Cardiac muscle cell (in vitro differentiated cells and primary cell): ENCODE results near the gene ASCC1. TPM values are rescaled to one million over a fixed set of nuclear protein-coding genes. Genes with fewer than 3 reads are reported as not detected.
"Not testable (repeated sequence)": the region's sequence is repeated elsewhere in the genome, so short reads cannot be mapped to it uniquely, and the experiment has no call there.

ENCODE experiments used
- DNase-seq, 2 donors: peaks; one replicate each; pipeline versions ENCODE4 v3.0.0 to v3.0.0-alpha.2; 2010 to 2017; ENCODE audit warnings: low read depth in 1 of 2, low spot score in 1 of 2
- H3K27ac ChIP-seq: fragments of 200-600 bp; sonication (generic); 2 replicates; pipeline ENCODE4 v1.5.1; 2016
- H3K27me3 ChIP-seq: fragments of 200-600 bp; sonication (generic); 2 replicates; pipeline ENCODE4 v1.6.0; 2016; ENCODE audit warnings: control low read depth
- H3K36me3 ChIP-seq: fragments of 200-600 bp; sonication (generic); 2 replicates; pipeline ENCODE4 v1.5.1; 2016; ENCODE audit warnings: control low read depth
- H3K4me1 ChIP-seq: fragments of 200-600 bp; sonication (generic); 2 replicates; pipeline ENCODE4 v1.8.1; 2017; ENCODE audit warnings: low read depth, mild to moderate bottlenecking, mixed run types
- H3K4me3 ChIP-seq: fragments of 200-600 bp; sonication (generic); 2 replicates; pipeline ENCODE4 v1.5.1; 2016; ENCODE audit warnings: mild to moderate bottlenecking
- H3K9me3 ChIP-seq: fragments of 200-600 bp; sonication (generic); 2 replicates; pipeline ENCODE4 v1.5.1; 2017; ENCODE audit warnings: low read depth, mild to moderate bottlenecking, control low read depth
- polyA plus RNA-seq: library from polyadenylated mRNA; unstranded; fragments of >200 nt; fragmentation: Nextera tagmentation; extraction: Ambion mirVana; gene quantifications from 2 replicates; pipeline ENCODE4 v1.2.1, GENCODE V29; 2016
- total RNA-seq: library from RNA; depleted of rRNA; stranded (reverse); fragments of >200 nt; gene quantifications from 2 replicates; pipeline ENCODE4 v1.2.3, GENCODE V29; 2016
- TF ChIP-seq, protein P1 (sequence below): IDR thresholded peaks from 2 replicates; pipeline ENCODE4 v1.5.1; 2012; ENCODE audit warnings: low read depth, mild to moderate bottlenecking, low read length

The ASCC1 gene
- total and polyA plus RNA-seq, 2 experiments from 2014 or later, result 41.3 to 58.4 TPM

DNA sequence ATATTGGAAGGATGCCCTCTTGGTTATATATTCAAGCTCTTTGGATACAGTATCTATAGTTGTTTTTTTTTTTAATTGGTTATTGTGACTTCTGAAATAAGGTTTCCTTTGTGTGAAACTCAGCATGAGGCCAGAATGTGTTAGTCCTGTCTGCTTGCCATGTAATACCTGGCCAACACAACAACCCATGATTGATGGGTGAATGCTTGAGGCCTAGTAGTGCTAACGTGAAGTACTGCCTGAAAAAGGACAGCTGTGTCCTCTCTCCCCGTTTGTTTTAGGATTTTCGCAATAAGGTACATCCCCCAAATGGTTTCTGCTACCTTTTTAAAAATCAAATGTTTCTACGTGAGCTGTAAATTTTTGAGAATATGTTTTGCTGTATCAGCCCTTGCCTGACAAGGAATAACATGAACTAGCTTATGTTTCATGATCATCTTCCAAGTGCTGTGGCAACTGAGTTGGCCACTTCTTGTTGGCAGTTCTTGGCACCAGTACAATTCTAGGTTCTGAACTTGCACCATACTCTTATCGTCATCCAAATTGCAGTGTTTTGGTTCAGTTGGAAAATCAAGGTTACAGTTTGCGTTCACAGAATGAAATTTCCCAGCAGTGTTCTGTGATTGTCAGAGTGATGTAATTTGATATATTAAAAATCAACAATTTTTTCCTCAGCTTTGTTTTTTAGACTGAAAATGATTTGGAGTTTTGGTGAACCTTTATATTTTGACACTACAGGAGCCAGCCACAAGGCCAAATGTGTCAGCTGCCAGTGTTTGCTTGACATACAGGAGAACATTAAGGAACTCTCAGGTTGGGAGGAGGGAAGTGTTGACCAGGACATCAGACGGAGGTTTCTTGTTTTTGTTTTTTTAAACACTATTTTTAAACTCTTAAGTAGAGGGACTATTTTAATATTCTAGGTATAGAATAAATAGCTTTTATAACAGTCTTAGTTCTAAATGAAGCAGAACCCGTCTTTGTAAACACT, 13.5 kb upstream of the ASCC1 start:
- Histone ChIP-seq H3K4me3 (no peak overlapping the region), H3K27ac (peak overlapping the region; percentile 38), H3K36me3 (peaks cover 23% of the 10 kb centered on the region), H3K4me1 (peaks cover 15% of the 10 kb centered on the region), H3K9me3 (no peaks in the 10 kb centered on the region), H3K27me3 (no peaks in the 10 kb centered on the region)
- TF ChIP-seq, protein P1, sequence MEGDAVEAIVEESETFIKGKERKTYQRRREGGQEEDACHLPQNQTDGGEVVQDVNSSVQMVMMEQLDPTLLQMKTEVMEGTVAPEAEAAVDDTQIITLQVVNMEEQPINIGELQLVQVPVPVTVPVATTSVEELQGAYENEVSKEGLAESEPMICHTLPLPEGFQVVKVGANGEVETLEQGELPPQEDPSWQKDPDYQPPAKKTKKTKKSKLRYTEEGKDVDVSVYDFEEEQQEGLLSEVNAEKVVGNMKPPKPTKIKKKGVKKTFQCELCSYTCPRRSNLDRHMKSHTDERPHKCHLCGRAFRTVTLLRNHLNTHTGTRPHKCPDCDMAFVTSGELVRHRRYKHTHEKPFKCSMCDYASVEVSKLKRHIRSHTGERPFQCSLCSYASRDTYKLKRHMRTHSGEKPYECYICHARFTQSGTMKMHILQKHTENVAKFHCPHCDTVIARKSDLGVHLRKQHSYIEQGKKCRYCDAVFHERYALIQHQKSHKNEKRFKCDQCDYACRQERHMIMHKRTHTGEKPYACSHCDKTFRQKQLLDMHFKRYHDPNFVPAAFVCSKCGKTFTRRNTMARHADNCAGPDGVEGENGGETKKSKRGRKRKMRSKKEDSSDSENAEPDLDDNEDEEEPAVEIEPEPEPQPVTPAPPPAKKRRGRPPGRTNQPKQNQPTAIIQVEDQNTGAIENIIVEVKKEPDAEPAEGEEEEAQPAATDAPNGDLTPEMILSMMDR, result no peak
- peak in 1 of 2 donors; percentile 78 for DNase-seq

DNA sequence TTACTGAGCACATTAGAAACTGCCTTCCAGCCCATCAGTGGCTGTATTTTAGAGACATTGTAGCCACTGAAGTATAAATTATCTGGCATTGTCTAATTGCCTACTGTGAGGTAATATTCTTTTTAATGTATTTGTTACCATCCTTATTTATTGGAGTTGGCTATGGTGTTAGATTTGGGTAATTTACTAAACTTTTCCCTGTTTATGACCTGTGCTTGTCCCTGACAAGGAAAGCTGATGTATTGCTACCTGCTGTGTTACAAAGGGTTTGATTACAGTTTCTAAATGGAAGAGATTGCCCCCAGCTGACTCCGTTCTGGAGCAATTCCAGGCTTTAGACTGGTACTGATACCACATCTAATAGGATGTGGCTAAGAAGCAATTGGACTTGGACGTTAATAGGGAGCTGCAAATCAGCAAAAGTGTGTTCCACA, 12.3 kb upstream of the ASCC1 start:
- DNase-seq, result no peak
- Histone ChIP-seq H3K36me3 (peaks cover 14% of the 10 kb centered on the region), H3K4me1 (peaks cover 15% of the 10 kb centered on the region), H3K4me3 (no peak overlapping the region), H3K27ac (peak overlapping the region; percentile 71), H3K9me3 (no peaks in the 10 kb centered on the region), H3K27me3 (no peaks in the 10 kb centered on the region)
- TF ChIP-seq, protein P1, result no peak

DNA sequence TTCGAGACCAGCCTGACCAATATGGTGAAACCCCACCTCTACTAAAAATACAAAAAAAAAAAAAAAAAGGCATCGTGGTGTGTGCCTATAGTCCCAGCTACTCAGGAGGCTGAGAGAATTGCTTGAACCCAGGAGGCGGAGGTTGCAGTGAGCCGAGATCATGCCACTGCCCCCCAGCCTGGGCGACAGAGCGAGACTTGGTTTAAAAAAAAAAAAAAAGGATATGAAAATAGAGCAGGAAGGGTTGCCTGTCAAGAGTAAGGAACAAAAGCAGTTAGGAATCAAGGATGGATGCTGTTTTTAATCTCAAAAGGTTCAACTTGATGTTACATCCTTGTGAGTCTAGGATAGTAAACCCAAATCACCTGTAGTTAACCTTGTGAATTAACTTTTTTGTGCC, 11.8 kb upstream of the ASCC1 start:
- TF ChIP-seq, protein P1, result no peak
- H3K27ac ChIP-seq, result peak overlapping the region; percentile 71
- no peaks in the 10 kb centered on the region for H3K9me3 ChIP-seq
- H3K4me1 ChIP-seq, result peaks cover 15% of the 10 kb centered on the region
- peaks cover 9% of the 10 kb centered on the region for H3K36me3 ChIP-seq
- DNase-seq, result no peak
- no peak overlapping the region for H3K4me3 ChIP-seq
- no peaks in the 10 kb centered on the region for H3K27me3 ChIP-seq

DNA sequence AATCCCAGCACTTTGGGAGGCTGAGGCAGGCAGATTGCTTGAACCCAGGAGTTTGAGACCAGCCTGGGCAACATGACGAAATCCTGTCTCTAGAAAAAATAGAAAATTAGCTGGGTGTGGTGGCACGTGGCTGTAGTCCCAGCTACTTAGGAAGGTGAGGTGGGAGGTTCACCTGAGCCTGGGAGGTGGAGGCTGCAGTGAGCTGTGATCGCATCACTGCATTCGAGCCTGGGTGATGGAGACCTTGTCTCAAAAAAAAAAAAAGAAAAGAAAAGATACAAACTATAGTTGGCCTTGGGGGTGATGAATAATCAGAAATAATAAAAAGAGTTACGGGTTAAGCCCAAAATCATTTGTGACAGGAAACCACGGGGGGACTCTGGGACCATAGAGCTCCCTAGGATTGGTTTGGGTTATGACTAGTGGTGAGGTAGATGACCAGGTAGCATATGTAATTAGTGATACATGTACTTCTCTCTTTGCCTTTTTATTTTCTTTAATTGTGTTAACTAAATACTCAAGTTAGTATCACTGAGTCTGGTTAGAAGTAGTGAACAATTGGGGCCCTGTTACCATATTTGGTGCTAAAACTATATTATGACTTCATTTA, 10.4 kb upstream of the ASCC1 start:
- H3K36me3 ChIP-seq, result peaks cover 7% of the 10 kb centered on the region
- no peaks in the 10 kb centered on the region for H3K27me3 ChIP-seq
- peak overlapping the region; percentile 39 for H3K27ac ChIP-seq
- no peak overlapping the region for H3K4me3 ChIP-seq
- no peak for DNase-seq
- H3K9me3 ChIP-seq, result no peaks in the 10 kb centered on the region
- TF ChIP-seq, protein P1, result no peak
- peaks cover 19% of the 10 kb centered on the region for H3K4me1 ChIP-seq

DNA sequence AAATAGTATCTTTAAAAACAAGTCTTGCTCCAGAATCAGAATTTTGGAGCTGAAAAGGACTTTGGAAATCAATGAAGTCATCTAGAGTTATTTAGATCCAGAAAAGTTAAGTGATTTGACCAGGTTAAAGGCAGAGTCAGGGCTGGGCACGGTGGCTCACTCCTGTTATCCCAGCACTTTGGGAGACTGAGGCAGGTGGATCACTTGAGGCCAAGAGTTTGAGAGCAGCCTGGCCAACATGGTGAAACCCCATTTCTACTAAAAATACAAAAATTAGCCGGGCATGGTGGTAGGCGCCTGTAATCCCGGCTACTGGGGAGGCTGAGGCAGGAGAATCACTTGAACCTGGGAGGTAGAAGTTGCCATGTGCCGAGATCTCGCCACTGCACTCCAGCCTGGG, 8.1 kb upstream of the ASCC1 start:
- DNase-seq, H3K4me3 ChIP-seq, H3K27ac ChIP-seq, H3K27me3 ChIP-seq, H3K9me3 ChIP-seq, H3K36me3 ChIP-seq: not testable (repeated sequence)
- peaks cover 12% of the 10 kb centered on the region for H3K4me1 ChIP-seq

DNA sequence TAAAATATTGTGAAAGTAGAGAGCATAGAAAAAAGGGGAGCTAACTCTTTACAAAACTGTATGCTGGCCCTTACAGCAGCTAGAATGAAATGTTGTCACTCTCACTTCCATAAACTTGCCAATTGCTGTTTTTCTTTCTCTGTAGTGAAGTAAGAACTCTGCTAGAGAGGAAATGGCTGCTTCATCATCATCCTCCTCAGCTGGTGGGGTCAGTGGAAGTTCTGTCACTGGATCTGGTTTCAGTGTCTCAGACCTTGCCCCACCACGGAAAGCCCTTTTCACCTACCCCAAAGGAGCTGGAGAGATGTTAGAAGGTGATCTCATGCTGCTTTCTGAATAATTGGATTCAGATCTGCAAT, 7.6 kb upstream of the ASCC1 start:
- peaks cover 9% of the 10 kb centered on the region for H3K36me3 ChIP-seq
- TF ChIP-seq, protein P1, result no peak
- H3K27me3 ChIP-seq, result no peaks in the 10 kb centered on the region
- no peak for DNase-seq
- no peaks in the 10 kb centered on the region for H3K9me3 ChIP-seq
- peaks cover 8% of the 10 kb centered on the region for H3K4me1 ChIP-seq
- H3K27ac ChIP-seq, result no peak overlapping the region
- H3K4me3 ChIP-seq, result no peak overlapping the region
